Parathyroid adenoma (tissue), 2 donors: ENCODE results near the gene ZNF775.

Experiments
- H2AFZ ChIP-seq: fragments of 300-600 bp; sonication (generic); one replicate; pipeline ENCODE4 v1.7.0; 2017; ENCODE audit warnings: antibody characterized with exemption, mild to moderate bottlenecking
- H3K27ac ChIP-seq: fragments of 300-600 bp; sonication (generic); one replicate; pipeline ENCODE4 v1.7.0; 2017
- H3K27me3 ChIP-seq: fragments of 300-600 bp; sonication (generic); one replicate; pipeline ENCODE4 v1.7.0; 2017; ENCODE audit warnings: low read length; ENCODE audit not compliant: control insufficient read depth, insufficient read depth
- H3K36me3 ChIP-seq: fragments of 300-600 bp; sonication (generic); one replicate; pipeline ENCODE4 v1.7.0; 2017; ENCODE audit warnings: low read length; ENCODE audit not compliant: control insufficient read depth, insufficient read depth
- H3K4me1 ChIP-seq: fragments of 300-600 bp; sonication (generic); one replicate; pipeline ENCODE4 v1.7.0; 2017; ENCODE audit warnings: control low read depth
- H3K4me2 ChIP-seq: fragments of 300-600 bp; sonication (generic); one replicate; pipeline ENCODE4 v1.7.0; 2017; ENCODE audit warnings: low read length
- H3K4me3 ChIP-seq: fragments of 300-600 bp; sonication (generic); one replicate; pipeline ENCODE4 v1.7.0; 2017; ENCODE audit warnings: low read depth, low read length
- H3K79me2 ChIP-seq: fragments of 300-600 bp; sonication (generic); one replicate; pipeline ENCODE4 v1.7.0; 2017; ENCODE audit warnings: control low read depth
- H3K9ac ChIP-seq: fragments of 300-600 bp; sonication (generic); one replicate; pipeline ENCODE4 v1.7.0; 2017; ENCODE audit warnings: mild to moderate bottlenecking
- H3K9me3 ChIP-seq: fragments of 300-600 bp; sonication (generic); one replicate; pipeline ENCODE4 v1.7.0; 2017; ENCODE audit warnings: low read length; ENCODE audit not compliant: control insufficient read depth
- CTCF ChIP-seq: fragments of 300-600 bp; sonication (generic); IDR thresholded peaks from one replicate; pipeline ENCODE4 v1.7.0; 2017; ENCODE audit warnings: antibody characterized with exemption, mild to moderate bottlenecking
- donor health status: primary hyperparathyroidism.

The ZNF775 gene

DNA sequence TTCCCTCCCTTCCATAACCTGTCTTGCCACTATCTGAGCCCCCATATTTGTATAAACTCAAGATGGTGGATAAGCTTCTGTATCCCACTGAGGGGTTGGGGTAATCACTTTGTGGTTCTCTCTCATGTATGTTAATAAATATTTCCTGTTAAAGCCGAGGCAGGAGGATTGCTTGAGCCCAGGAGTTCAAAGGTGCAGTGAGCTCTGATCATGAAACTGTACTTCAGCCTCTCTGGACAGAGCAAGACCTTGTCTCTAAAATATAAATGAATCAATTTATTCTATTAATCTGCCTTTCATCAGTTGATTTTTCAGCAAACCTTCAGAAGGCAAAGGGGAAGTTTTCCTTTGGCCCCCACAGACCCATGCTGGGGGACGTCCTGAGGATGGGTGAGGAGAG is 35.9 kb upstream of the ZNF775 start:
- Histone ChIP-seq H3K4me3 (no peak overlapping the region), H3K27ac (no peak overlapping the region), H3K79me2 (no peaks in the 10 kb centered on the region), H3K9ac (no peak overlapping the region), H2AFZ (no peak overlapping the region), H3K36me3 (no peaks in the 10 kb centered on the region), H3K9me3 (no peaks in the 10 kb centered on the region), H3K4me1 (peaks cover 14% of the 10 kb centered on the region), H3K4me2 (no peak overlapping the region), H3K27me3 (no peaks in the 10 kb centered on the region)
- TF ChIP-seq CTCF, result no peak

DNA sequence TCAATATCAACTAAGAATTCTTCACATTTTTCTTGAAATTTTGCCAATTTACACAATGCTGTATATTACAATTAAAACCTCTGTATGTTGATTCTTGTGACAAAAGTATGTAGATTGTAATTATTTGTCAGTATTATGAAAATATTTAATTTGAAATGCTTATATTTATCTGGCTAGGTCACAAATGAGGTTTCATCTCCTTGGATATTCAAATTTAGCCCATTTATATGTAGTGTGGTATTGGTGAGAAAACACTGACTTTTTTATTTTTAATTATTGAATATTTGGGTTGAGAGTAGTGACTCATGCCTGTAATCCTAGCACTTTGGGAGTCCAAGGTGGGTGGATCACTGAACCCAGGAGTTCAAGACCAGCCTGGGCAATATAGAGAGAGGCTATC is 34.8 kb upstream of the ZNF775 start:
- TF ChIP-seq CTCF, result no peak
- Histone ChIP-seq H3K4me1 (peaks cover 10% of the 10 kb centered on the region), H3K4me2 (no peak overlapping the region), H3K79me2 (no peaks in the 10 kb centered on the region), H3K4me3 (no peak overlapping the region), H3K36me3 (no peaks in the 10 kb centered on the region), H3K9ac (no peak overlapping the region), H2AFZ (no peak overlapping the region), H3K27ac (no peak overlapping the region), H3K27me3 (no peaks in the 10 kb centered on the region), H3K9me3 (no peaks in the 10 kb centered on the region)

DNA sequence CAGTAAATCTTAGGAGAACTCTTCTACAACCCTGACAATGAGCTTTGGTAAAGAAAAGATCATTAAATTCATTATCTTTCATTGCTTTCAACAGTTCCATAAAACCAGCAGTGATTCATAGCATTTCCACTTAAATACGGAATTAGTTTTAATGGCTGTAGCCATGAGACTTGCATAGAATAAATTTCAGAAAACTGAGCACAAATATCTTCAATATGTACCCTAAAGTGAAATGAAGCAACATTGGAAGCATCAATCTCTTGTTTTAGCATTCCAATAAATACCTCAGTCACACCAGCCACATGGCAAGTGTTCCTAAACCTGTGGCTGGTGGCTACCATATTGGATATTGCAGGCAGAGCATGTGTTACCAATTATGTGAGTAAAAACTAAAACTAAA is 34.1 kb upstream of the ZNF775 start:
- no peak for TF ChIP-seq CTCF
- no peak overlapping the region for H3K9ac ChIP-seq
- H3K4me3 ChIP-seq, result no peak overlapping the region
- no peaks in the 10 kb centered on the region for H3K79me2 ChIP-seq
- no peak overlapping the region for H2AFZ ChIP-seq
- H3K4me2 ChIP-seq, result no peak overlapping the region
- H3K27ac ChIP-seq, result no peak overlapping the region
- no peaks in the 10 kb centered on the region for H3K27me3 ChIP-seq
- peaks cover 3% of the 10 kb centered on the region for H3K4me1 ChIP-seq
- no peaks in the 10 kb centered on the region for H3K36me3 ChIP-seq
- H3K9me3 ChIP-seq, result no peaks in the 10 kb centered on the region

DNA sequence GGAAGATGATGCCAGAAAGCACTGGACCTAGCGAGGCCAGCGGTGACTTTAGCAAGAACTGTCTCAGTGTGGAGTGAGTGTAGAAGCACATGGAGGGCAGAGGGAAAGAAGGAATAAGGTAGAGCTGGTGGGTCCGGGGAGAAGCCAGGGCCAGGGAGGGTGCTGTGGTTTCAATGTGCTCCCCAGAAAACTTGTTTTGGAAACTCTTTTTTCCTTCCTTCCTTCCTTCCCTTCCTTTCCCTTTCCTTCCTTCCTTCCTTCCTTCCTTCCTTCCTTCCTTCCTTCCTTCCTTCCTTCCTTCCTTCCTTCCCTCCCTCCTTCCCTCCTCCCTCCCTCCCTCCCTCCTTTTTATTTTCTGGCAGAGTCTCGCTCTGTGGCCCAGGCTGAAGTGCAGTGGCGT is 32.2 kb upstream of the ZNF775 start:
- Histone ChIP-seq H3K9ac (no peak overlapping the region), H3K79me2 (no peaks in the 10 kb centered on the region), H3K4me2 (no peak overlapping the region), H3K36me3 (no peaks in the 10 kb centered on the region), H3K9me3 (no peaks in the 10 kb centered on the region), H3K4me3 (no peak overlapping the region), H3K4me1 (peaks cover 3% of the 10 kb centered on the region), H2AFZ (no peak overlapping the region), H3K27ac (no peak overlapping the region), H3K27me3 (no peaks in the 10 kb centered on the region)
- TF ChIP-seq CTCF, result no peak

DNA sequence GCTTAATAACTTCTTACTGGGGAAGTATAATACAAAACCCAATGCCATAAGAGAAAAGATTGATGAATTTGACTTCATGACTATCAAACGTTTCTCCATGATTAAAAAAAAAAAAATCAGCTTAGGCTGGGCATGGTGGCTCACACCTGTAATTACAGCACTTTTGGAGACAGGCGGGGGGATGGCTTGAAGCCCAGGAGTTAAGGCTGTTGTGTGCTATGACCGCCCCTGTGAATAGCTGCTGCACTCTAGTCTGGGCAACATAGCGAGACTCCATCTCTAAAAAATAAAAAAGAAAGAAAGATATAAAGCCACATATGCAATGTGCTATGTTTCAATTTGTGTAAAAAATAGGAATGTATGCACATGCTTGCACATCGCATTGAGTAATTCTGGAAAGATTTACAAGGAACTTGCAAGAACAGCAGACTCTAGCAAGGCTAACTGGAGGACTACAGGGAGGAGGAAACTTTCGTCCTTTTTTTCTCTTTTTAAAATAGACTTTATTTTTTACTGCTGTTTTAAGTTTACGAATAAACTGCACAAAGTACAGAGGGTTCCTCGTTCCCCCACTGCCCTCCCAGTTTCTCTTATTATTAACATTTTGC is 27.4 kb upstream of the ZNF775 start:
- Histone ChIP-seq H3K79me2 (no peaks in the 10 kb centered on the region), H3K9me3 (no peaks in the 10 kb centered on the region), H2AFZ (no peak overlapping the region), H3K4me3 (no peak overlapping the region), H3K36me3 (no peaks in the 10 kb centered on the region), H3K4me1 (no peaks in the 10 kb centered on the region), H3K27me3 (no peaks in the 10 kb centered on the region), H3K4me2 (no peak overlapping the region), H3K27ac (no peak overlapping the region), H3K9ac (no peak overlapping the region)
- no peak for TF ChIP-seq CTCF
